ENCODE data around the gene ADRA2C. TPM values are rescaled to one million over a fixed set of nuclear protein-coding genes. Genes with fewer than 3 reads are reported as not detected.

ADRA2C gene
- total and polyA plus RNA-seq, 2 of the 13 experiments (the other 11 are each of a cell fraction or from before 2014, with no cell fraction given), result 15.4 to 69.7 TPM

- TF ChIP-seq HNF1A (IDR thresholded peaks at IDR 0.05; ENCODE audit: low read depth) (no peak), HNF1A (CRISPR knock-in tag; IDR thresholded peaks at IDR 0.05; ENCODE audit: borderline replicate concordance) (no peak), PAF1 (CRISPR knock-in tag; IDR thresholded peaks at IDR 0.05) (no peak), HCFC1 (IDR thresholded peaks at IDR 0.05; ENCODE audit: low read depth, low read length) (no peak), TRAFD1 (CRISPR knock-in tag; IDR thresholded peaks at IDR 0.05; ENCODE audit: borderline replicate concordance) (no peak), ZBTB33 (CRISPR knock-in tag; IDR thresholded peaks at IDR 0.05) (no peak), ZNF777 (CRISPR knock-in tag; IDR thresholded peaks at IDR 0.05) (no peak), ZNF816 (CRISPR knock-in tag; IDR thresholded peaks at IDR 0.05; ENCODE audit: borderline replicate concordance) (no peak), ZNF557 (CRISPR knock-in tag; IDR thresholded peaks at IDR 0.05) (no peak)
Observed at GRCh38 chr4:3736806-3737205, 29.4 kb upstream of the ADRA2C start (continued).

Data from HepG2 (cell line).